HG03175 (cell line): ENCODE measurements around the gene DMC1.

Experiments
- ATAC-seq: cut with Tn5 transposase; IDR thresholded peaks from one replicate; pipeline ENCODE4 v1.9.1; 2021; ENCODE audit warnings: mild to moderate bottlenecking, moderate library complexity; ENCODE audit not compliant: unreplicated experiment

The DMC1 gene

DNA sequence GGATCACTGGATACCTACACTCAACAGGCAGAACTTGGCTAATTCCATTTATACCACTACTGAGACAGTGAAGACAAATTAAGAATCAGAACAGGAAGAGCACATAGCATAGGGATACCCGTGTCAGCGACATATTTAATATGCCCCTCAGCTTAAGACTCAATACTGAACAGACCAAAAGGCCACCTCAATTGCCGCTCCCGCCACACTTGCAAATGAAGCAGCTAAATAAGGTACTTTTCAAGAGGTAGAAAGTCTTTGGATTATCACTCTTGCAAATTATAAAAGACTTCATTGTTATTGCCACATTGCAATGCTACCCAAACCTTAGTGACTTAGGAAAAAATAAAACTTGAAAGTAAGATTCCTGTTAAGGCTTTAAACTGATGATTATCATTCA lies 67.0 kb downstream of the DMC1 start:
- no peak for ATAC-seq

DNA sequence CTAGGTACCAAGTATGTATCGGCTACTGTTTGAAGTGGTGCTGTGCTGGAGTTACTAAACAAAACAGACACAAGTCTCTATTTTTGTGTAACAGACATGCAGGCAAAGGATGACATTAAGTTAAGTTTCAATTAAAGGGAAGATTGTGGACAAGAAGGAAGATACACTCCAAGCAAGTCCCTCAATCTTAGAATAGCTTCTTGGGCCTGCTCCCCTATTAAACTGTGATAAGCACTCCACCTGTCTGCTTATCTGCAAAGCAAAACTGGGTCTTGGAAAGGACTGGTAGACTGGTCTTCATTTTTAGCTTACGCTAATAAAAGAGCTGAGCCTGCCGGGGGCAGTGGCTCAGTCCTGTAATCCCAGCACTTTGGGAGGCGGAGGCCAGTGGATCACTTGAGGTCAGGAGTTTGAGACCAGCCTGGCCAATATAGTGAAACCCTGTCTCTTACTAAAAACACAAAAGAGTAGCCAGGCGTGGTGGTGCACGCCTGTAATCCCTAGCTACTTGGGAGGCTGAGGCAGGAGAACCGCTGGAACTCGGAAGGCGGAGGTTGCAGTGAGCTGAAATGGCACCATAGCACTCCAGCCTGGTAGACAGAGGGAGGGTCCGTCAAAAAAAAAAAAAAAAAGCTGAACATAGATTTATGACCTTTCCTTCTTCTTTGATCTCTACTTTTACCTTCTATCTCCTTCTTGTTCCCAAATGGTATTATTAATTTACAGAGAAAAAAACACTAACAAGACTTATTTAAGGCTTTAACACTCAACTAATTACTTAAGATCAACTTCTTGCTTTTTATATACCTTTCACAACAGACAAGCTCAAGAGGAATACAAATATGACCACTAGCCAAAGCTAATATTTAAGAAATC lies 67.9 kb downstream of the DMC1 start:
- no peak for ATAC-seq

DNA sequence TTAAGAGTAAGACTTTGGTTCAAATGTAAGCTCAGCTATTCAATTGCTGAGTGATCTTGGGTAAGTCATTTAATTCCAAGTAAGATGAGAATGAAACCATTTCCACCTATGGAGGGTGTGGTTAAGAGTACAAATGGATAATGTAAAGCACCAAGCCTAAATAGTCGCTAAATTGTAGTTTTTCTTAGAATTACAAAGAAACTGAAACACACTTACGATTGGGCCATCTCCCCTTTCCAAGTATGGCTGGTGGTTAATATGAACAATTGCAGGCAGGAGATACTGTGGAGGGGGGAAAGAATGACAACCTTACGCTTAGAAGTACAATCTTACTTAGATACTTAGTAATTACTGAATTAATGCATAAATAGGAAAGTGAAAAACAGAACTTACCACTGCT lies 72.1 kb downstream of the DMC1 start:
- ATAC-seq = no peak

GRCh38 chr22:38494939-38495338 lies 75.0 kb downstream of the DMC1 start:
- no peak for ATAC-seq

DNA sequence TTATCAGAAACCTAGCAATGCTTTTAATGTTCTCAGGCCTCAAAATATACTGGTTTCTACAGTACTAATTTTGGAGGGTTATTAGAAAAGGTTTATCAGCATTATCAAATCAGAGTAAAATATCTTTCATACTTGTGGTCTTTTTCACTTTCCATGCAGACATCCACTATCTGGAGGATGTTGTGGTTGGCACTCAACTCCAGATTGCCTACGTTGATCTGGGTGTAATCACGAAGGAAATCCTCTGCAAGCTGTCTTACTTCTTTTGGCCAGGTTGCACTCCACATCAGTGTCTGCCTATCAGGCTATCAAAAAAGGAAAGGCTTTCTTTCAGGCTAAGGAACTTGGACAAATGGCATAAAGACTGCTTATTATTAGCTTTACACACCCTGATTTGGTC lies 75.5 kb downstream of the DMC1 start:
- no peak for ATAC-seq

DNA sequence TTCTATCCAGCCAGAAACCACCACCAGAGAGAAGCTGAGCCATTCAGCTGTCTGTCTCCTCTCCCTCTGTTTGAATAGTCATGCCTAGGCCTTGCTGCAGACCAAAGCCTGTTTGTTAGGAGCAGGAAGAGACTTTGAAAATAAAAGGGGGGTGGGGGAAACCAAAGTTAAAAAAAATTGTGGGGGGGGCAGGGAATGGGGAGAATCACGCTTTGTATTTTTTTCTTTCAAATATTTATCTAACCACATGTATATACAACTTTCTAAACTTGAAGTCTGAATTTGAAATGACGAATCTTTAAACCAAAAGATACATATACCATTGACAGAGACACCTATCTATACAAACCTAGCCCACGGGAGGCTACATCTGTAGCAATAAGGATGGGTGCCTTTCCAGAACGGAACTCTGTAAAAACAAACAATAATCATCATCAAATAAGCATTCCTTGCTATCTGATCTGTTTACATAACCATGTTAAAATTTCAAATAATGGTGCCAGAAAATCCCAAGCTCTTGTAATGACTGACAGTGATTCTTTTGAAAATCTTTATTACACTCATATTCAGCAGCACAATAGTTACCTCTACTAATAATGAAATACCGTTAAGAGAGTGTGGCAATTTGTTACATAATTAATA lies 78.2 kb downstream of the DMC1 start:
- ATAC-seq = no peak

GRCh38 chr22:38490915-38491314 lies 79.1 kb downstream of the DMC1 start:
- ATAC-seq = no peak

DNA sequence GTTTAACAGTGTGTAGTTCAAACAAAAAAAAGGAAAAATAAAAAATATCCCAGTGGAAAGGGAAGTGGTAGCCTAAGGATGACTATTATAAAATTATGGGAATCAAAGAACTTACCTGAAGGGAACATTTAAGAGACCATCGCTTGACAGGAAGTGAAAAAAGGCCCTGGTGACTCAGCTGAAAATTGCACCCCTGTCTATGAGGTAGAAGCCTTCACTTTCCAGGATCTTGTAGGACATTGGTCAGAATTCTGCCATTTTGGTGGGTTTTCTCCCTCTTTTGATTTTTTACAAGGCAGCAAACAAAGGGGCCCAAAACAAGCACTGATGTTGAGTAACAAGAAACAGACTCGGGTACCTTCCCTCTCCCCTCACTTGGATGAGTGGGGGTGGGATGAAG lies 79.5 kb downstream of the DMC1 start:
- no peak for ATAC-seq

DNA sequence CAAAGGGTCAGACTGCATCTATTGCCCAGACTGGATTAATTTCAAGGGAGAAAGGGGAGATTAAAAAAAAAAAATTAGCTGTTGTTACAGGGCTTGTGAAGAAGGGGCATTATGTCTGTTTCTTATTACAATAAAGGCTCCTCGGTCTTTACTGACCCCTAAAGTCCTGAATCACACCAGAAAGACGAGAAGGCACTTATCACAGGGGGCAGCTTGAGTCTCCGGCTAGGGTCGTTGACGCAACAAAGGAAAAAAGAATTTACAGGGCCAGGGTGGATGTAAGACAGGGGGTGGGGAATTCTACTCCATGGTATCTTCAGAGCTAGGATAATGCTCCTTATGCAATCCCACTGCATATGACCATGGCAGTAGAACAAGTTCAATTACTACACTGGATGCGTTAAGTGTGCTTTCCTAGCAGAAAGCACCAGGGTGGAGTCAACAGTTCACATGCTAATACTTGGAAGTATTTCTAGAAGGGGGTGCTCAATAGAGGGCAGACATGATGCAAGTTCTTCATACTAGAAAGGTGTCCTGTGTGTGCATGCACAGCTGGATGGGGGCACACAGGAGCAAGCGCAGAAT lies 80.3 kb downstream of the DMC1 start:
- ATAC-seq = no peak

DNA sequence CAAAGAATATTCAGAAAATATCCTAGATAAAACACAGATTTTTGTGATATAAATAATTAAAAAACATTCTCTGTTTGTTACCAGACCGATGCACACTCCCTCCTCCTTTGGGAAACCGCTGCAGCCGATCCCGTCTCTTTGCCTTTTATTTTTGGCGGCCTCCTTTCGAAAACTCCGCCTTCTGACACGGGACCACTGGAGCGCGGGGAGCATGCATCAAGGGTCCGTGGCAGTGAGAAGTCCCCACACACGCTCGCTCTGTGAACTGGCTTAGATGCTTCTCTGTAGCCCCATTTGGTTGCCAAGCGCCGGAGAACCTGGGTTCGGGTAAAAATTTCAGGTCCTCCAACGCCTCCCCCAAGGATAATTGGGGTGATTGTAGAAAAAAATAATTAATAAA lies 80.8 kb downstream of the DMC1 start:
- no peak for ATAC-seq

- no peak for ATAC-seq
Measured at GRCh38 chr22:38487946-38488345, 82.0 kb downstream of the DMC1 start.

- no peak for ATAC-seq
Measured at GRCh38 chr22:38485783-38486182, 84.2 kb downstream of the DMC1 start.

DNA sequence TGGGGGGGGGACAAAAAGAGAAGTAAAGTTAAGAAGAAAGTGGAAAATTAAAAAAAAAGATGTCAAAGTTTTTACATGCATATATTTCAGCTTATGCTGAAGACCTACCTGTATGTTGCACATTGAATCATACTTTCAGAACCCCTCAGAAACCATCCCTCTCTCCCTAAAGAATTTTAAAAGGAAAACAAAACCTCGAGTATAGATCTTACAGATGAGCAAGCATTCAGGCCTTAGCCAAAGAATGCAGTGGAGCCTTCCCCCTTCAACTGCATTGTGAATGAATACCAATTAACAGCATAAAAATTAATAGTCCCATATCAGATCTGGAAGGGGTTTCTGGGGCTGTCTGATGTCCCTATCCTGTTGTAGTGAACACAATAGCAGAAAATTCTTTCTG lies 85.7 kb downstream of the DMC1 start:
- no peak for ATAC-seq

DNA sequence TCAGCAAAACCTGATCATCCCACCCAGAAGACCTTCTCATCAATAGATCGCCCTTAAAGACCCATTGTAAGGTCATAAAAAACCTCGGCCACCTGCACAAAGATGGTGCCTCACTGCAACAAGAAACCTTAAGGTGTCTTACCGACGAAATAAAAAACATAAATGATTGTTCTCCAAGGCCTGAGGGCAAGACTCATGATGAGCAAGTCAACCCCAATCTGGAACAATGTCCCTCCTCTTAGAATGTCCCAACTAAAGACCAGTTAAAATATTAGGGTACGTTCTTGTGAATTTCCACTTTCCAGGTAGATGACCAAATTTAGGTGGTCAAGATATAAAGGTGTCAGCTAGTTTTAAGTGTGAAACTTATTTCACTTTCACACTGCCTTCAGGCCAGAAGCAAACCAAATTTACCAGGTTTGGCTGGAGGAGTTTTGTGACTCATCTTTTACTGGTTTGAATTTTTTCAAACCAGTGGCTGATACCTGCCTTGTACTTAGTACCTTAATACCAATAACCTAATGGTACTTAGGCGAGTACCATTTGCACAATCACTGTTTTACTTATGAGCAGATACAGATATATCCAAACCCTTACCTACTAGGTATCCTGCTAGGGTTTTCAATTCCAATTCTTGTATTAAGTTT lies 87.2 kb downstream of the DMC1 start:
- ATAC-seq = no peak

GRCh38 chr22:38481871-38482332 lies 88.1 kb downstream of the DMC1 start:
- no peak for ATAC-seq

GRCh38 chr22:38481162-38481870 lies 88.7 kb downstream of the DMC1 start:
- no peak for ATAC-seq

- ATAC-seq = no peak
Measured at GRCh38 chr22:38479096-38479837, 90.7 kb downstream of the DMC1 start.

GRCh38 chr22:38477585-38477984 lies 92.4 kb downstream of the DMC1 start:
- no peak for ATAC-seq

GRCh38 chr22:38474003-38474607 lies 95.9 kb downstream of the DMC1 start:
- ATAC-seq = no peak

DNA sequence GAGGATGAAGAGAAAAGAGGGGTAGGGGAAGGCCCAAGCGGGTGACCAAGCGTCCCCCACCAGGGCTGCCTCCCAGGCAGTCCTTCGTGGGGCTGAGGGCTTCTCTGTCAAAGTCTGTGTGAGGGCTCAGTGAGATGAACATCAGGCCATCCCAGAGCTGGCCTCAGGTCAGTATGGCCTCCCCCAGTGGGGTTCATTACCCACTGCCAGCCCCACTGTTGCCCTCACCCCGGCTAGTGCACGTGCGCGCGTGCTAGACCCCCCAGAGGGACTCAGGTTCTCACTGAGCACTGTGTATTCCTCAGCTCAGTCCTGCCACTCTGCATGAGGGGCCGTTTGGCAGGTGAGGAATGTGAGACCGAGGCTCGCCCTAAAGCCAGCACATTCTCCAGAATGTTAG lies 98.7 kb downstream of the DMC1 start:
- ATAC-seq = no peak
